ENCODE data around the gene ALG8.

DNA sequence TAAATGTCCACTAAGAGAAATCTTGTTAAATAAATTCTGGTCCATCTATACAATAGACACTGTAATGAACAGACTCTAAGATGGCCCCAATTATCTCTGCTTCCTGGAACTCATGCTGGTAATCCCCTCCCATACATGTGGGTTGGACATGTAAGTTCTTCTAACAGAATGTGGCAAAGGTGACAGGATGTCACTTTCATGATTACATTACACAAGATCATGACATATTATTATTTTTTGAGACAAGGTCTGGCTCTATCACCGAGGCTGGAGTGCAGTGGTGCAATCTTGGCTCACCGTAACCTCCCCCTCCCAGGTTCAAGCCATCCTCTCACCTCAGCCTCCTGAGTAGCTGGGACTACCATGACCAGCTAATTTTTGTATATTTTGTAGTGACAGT, 45.2 kb downstream of the ALG8 start:
- no peak for TF ChIP-seq EP300 (IDR thresholded peaks at IDR 0.05)
- TF ChIP-seq, protein P1, sequence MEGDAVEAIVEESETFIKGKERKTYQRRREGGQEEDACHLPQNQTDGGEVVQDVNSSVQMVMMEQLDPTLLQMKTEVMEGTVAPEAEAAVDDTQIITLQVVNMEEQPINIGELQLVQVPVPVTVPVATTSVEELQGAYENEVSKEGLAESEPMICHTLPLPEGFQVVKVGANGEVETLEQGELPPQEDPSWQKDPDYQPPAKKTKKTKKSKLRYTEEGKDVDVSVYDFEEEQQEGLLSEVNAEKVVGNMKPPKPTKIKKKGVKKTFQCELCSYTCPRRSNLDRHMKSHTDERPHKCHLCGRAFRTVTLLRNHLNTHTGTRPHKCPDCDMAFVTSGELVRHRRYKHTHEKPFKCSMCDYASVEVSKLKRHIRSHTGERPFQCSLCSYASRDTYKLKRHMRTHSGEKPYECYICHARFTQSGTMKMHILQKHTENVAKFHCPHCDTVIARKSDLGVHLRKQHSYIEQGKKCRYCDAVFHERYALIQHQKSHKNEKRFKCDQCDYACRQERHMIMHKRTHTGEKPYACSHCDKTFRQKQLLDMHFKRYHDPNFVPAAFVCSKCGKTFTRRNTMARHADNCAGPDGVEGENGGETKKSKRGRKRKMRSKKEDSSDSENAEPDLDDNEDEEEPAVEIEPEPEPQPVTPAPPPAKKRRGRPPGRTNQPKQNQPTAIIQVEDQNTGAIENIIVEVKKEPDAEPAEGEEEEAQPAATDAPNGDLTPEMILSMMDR (IDR thresholded peaks at IDR 0.05): no peak
